Activated T-cell treated with anti-CD3 and anti-CD28 coated beads, Interleukin-2, amount 50 U/mL, for 4 hours (primary cell): ENCODE data around the gene CCDC179. TPM values are rescaled to one million over a fixed set of nuclear protein-coding genes. Genes with fewer than 3 reads are reported as not detected.

Source experiments
- total RNA-seq, 3 donors: library from RNA; stranded (reverse); gene quantifications; one replicate each; pipeline ENCODE4 v1.2.1, GENCODE V29; 2021

CCDC179 gene
- total RNA-seq, 3 donors from 2014 or later, result not detected

Other genes starting within 250 kb of the CCDC179 start
- gene FANCF, start 234.7 kb downstream of the CCDC179 start, total RNA-seq, result 10 to 100 TPM; 12.2 to 14.5 (median 14.2) TPM
- 1 to 10 TPM; 1.4 to 2.9 (median 1.5) TPM for gene GAS2, start 193.9 kb downstream of the CCDC179 start, total RNA-seq
- gene SVIP, start 30.7 kb downstream of the CCDC179 start, total RNA-seq, result 10 to 100 TPM; 33.2 to 37.8 (median 34.9) TPM